Limb (tissue), 2 donors: ENCODE results near the gene LTBP3.
A peak's percentile ranks its signal among the peaks of the same experiment; 100 is the strongest.
"Not testable (repeated sequence)": the region's sequence is repeated elsewhere in the genome, so short reads cannot be mapped to it uniquely, and the experiment has no call there.

Experiments
- DNase-seq, 2 donors: peaks; one replicate each; pipeline ENCODE4 v3.0.0-alpha.2; 2016; ENCODE audit errors: extremely low spot score in 2 of 2

Gene LTBP3

DNA sequence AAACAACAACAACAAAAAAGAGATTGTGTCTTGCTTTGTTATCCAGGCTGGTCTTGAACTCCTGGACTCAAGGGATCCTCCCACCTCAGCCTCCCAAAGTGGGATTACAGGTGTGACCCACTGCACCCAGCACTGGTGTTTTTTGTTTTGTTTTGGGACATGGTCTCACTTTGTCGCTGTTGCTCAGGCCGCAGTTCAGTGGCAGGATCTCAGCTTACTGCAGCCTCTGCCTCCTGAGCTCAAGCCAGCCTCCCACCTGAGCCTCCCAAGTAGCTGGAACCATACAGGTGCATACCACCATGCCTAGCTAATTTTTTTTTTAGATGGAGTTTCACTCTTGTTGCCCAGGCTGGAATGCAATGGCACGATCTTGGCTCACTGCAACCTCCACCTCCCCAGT lies 45.8 kb downstream of the LTBP3 start:
- not testable (repeated sequence) for DNase-seq

DNA sequence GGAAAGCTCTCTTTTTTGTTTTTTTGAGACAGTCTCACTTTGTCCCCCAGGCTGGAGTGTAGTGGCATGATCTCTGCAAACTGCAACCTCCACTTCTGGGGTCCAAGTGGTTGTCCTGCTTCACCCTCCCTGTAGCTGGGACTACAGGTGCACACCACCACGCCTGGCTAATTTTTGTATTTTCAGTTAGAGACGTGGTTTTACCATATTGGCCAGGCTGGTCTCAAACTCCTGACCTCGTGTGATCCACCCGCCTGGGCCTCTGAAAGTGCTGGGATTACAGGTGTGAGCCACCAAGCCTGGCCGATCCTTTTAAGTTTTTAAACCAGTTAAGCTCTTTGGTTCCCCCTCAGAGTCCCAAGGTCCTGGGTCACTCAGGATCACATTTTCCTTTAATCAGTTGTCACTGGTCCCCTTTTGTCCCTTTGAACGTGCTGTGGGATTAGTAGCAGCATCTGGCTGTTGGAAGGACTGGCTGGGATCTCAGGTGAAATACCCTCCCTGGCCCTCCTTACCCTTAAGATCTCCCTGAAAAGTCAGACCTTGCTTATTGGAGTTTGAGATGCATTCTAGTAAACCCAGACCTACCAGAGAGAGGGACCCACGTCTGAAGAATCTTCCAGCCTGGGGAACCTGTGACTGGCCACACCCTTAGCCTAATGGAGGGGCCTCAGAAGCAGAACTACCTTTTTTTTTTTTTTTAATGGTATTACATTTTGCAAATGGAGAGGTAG lies 51.2 kb downstream of the LTBP3 start:
- peak; percentile 55 to 78 for DNase-seq

DNA sequence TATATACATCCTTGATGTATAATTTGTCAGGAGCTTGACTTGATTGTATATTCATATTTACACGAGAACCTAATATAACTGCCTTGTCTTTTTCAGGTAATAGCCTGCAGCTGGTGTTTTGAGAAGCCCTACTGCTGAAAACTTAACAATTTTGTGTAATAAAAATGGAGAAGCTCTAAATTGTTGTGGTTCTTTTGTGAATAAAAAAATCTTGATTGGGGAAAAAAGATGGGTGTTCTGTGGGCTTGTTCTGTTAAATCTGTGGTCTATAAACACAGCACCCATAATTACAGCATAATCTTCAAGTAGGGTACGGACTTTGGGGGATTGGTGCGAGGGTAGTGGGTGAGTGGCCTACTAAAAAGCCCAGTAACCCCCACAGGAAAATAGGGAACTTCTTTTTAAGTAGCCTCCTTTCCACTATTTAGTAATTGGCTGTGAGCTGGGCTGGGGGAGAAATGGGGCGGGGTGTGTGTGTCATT lies 51.8 kb downstream of the LTBP3 start:
- DNase-seq = no peak

DNA sequence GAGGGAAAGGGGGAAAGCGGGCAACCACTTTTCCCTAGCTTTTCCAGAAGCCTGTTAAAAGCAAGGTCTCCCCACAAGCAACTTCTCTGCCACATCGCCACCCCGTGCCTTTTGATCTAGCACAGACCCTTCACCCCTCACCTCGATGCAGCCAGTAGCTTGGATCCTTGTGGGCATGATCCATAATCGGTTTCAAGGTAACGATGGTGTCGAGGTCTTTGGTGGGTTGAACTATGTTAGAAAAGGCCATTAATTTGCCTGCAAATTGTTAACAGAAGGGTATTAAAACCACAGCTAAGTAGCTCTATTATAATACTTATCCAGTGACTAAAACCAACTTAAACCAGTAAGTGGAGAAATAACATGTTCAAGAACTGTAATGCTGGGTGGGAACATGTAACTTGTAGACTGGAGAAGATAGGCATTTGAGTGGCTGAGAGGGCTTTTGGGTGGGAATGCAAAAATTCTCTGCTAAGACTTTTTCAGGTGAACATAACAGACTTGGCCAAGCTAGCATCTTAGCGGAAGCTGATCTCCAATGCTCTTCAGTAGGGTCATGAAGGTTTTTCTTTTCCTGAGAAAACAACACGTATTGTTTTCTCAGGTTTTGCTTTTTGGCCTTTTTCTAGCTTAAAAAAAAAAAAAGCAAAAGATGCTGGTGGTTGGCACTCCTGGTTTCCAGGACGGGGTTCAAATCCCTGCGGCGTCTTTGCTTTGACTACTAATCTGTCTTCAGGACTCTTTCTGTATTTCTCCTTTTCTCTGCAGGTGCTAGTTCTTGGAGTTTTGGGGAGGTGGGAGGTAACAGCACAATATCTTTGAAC lies 52.5 kb downstream of the LTBP3 start:
- no peak for DNase-seq

DNA sequence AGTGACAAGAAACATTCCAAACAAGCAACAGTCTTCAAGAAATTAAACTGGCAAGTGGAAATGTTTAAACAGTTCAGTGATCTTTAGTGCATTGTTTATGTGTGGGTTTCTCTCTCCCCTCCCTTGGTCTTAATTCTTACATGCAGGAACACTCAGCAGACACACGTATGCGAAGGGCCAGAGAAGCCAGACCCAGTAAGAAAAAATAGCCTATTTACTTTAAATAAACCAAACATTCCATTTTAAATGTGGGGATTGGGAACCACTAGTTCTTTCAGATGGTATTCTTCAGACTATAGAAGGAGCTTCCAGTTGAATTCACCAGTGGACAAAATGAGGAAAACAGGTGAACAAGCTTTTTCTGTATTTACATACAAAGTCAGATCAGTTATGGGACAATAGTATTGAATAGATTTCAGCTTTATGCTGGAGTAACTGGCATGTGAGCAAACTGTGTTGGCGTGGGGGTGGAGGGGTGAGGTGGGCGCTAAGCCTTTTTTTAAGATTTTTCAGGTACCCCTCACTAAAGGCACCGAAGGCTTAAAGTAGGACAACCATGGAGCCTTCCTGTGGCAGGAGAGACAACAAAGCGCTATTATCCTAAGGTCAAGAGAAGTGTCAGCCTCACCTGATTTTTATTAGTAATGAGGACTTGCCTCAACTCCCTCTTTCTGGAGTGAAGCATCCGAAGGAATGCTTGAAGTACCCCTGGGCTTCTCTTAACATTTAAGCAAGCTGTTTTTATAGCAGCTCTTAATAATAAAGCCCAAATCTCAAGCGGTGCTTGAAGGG lies 53.3 kb downstream of the LTBP3 start:
- no peak for DNase-seq

DNA sequence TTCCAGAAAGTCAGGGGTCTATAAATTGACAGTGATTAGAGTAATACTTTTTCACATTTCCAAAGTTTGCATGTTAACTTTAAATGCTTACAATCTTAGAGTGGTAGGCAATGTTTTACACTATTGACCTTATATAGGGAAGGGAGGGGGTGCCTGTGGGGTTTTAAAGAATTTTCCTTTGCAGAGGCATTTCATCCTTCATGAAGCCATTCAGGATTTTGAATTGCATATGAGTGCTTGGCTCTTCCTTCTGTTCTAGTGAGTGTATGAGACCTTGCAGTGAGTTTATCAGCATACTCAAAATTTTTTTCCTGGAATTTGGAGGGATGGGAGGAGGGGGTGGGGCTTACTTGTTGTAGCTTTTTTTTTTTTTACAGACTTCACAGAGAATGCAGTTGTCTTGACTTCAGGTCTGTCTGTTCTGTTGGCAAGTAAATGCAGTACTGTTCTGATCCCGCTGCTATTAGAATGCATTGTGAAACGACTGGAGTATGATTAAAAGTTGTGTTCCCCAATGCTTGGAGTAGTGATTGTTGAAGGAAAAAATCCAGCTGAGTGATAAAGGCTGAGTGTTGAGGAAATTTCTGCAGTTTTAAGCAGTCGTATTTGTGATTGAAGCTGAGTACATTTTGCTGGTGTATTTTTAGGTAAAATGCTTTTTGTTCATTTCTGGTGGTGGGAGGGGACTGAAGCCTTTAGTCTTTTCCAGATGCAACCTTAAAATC lies 54.0 kb downstream of the LTBP3 start:
- DNase-seq = peak in 1 of 2 donors; percentile 39

DNA sequence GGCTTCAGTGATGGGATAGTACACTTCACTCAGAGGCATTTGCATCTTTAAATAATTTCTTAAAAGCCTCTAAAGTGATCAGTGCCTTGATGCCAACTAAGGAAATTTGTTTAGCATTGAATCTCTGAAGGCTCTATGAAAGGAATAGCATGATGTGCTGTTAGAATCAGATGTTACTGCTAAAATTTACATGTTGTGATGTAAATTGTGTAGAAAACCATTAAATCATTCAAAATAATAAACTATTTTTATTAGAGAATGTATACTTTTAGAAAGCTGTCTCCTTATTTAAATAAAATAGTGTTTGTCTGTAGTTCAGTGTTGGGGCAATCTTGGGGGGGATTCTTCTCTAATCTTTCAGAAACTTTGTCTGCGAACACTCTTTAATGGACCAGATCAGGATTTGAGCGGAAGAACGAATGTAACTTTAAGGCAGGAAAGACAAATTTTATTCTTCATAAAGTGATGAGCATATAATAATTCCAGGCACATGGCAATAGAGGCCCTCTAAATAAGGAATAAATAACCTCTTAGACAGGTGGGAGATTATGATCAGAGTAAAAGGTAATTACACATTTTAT lies 54.7 kb downstream of the LTBP3 start:
- DNase-seq = no peak

DNA sequence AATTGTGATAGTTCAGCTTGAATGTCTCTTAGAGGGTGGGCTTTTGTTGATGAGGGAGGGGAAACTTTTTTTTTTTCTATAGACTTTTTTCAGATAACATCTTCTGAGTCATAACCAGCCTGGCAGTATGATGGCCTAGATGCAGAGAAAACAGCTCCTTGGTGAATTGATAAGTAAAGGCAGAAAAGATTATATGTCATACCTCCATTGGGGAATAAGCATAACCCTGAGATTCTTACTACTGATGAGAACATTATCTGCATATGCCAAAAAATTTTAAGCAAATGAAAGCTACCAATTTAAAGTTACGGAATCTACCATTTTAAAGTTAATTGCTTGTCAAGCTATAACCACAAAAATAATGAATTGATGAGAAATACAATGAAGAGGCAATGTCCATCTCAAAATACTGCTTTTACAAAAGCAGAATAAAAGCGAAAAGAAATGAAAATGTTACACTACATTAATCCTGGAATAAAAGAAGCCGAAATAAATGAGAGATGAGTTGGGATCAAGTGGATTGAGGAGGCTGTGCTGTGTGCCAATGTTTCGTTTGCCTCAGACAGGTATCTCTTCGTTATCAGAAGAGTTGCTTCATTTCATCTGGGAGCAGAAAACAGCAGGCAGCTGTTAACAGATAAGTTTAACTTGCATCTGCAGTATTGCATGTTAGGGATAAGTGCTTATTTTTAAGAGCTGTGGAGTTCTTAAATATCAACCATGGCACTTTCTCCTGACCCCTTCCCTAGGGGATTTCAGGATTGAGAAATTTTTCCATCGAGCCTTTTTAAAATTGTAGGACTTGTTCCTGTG lies 55.4 kb downstream of the LTBP3 start:
- DNase-seq = no peak

DNA sequence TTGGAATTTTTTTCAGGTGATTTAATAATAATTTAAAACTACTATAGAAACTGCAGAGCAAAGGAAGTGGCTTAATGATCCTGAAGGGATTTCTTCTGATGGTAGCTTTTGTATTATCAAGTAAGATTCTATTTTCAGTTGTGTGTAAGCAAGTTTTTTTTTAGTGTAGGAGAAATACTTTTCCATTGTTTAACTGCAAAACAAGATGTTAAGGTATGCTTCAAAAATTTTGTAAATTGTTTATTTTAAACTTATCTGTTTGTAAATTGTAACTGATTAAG lies 55.9 kb downstream of the LTBP3 start:
- DNase-seq = no peak

DNA sequence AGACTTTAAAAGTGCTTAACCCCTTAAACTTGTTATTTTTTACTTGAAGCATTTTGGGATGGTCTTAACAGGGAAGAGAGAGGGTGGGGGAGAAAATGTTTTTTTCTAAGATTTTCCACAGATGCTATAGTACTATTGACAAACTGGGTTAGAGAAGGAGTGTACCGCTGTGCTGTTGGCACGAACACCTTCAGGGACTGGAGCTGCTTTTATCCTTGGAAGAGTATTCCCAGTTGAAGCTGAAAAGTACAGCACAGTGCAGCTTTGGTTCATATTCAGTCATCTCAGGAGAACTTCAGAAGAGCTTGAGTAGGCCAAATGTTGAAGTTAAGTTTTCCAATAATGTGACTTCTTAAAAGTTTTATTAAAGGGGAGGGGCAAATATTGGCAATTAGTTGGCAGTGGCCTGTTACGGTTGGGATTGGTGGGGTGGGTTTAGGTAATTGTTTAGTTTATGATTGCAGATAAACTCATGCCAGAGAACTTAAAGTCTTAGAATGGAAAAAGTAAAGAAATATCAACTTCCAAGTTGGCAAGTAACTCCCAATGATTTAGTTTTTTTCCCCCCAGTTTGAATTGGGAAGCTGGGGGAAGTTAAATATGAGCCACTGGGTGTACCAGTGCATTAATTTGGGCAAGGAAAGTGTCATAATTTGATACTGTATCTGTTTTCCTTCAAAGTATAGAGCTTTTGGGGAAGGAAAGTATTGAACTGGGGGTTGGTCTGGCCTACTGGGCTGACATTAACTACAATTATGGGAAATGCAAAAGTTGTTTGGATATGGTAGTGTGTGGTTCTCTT lies 56.5 kb downstream of the LTBP3 start:
- no peak for DNase-seq

DNA sequence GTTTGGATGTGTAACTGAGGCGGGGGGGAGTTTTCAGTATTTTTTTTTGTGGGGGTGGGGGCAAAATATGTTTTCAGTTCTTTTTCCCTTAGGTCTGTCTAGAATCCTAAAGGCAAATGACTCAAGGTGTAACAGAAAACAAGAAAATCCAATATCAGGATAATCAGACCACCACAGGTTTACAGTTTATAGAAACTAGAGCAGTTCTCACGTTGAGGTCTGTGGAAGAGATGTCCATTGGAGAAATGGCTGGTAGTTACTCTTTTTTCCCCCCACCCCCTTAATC lies 57.0 kb downstream of the LTBP3 start:
- DNase-seq = no peak

DNA sequence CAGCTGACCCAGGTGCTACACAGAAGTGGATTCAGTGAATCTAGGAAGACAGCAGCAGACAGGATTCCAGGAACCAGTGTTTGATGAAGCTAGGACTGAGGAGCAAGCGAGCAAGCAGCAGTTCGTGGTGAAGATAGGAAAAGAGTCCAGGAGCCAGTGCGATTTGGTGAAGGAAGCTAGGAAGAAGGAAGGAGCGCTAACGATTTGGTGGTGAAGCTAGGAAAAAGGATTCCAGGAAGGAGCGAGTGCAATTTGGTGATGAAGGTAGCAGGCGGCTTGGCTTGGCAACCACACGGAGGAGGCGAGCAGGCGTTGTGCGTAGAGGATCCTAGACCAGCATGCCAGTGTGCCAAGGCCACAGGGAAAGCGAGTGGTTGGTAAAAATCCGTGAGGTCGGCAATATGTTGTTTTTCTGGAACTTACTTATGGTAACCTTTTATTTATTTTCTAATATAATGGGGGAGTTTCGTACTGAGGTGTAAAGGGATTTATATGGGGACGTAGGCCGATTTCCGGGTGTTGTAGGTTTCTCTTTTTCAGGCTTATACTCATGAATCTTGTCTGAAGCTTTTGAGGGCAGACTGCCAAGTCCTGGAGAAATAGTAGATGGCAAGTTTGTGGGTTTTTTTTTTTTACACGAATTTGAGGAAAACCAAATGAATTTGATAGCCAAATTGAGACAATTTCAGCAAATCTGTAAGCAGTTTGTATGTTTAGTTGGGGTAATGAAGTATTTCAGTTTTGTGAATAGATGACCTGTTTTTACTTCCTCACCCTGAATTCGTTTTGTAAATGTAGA lies 57.6 kb downstream of the LTBP3 start:
- DNase-seq = peak in 1 of 2 donors; percentile 67

DNA sequence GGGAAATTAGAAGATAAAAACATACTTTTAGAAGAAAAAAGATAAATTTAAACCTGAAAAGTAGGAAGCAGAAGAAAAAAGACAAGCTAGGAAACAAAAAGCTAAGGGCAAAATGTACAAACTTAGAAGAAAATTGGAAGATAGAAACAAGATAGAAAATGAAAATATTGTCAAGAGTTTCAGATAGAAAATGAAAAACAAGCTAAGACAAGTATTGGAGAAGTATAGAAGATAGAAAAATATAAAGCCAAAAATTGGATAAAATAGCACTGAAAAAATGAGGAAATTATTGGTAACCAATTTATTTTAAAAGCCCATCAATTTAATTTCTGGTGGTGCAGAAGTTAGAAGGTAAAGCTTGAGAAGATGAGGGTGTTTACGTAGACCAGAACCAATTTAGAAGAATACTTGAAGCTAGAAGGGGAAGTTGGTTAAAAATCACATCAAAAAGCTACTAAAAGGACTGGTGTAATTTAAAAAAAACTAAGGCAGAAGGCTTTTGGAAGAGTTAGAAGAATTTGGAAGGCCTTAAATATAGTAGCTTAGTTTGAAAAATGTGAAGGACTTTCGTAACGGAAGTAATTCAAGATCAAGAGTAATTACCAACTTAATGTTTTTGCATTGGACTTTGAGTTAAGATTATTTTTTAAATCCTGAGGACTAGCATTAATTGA lies 58.3 kb downstream of the LTBP3 start:
- DNase-seq = no peak

DNA sequence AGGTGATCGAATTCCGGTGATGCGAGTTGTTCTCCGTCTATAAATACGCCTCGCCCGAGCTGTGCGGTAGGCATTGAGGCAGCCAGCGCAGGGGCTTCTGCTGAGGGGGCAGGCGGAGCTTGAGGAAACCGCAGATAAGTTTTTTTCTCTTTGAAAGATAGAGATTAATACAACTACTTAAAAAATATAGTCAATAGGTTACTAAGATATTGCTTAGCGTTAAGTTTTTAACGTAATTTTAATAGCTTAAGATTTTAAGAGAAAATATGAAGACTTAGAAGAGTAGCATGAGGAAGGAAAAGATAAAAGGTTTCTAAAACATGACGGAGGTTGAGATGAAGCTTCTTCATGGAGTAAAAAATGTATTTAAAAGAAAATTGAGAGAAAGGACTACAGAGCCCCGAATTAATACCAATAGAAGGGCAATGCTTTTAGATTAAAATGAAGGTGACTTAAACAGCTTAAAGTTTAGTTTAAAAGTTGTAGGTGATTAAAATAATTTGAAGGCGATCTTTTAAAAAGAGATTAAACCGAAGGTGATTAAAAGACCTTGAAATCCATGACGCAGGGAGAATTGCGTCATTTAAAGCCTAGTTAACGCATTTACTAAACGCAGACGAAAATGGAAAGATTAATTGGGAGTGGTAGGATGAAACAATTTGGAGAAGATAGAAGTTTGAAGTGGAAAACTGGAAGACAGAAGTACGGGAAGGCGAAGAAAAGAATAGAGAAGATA lies 59.0 kb downstream of the LTBP3 start, which contains the start of gene MALAT1:
MALAT1 (plus strand) TSS at position 69 of the 736 bp plus-strand sequence.
- DNase-seq = peak; percentile 95 to 98

DNA sequence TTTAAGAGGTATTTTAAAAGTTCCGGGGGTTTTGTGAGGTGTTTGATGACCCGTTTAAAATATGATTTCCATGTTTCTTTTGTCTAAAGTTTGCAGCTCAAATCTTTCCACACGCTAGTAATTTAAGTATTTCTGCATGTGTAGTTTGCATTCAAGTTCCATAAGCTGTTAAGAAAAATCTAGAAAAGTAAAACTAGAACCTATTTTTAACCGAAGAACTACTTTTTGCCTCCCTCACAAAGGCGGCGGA lies 59.5 kb downstream of the LTBP3 start:
- no peak for DNase-seq

DNA sequence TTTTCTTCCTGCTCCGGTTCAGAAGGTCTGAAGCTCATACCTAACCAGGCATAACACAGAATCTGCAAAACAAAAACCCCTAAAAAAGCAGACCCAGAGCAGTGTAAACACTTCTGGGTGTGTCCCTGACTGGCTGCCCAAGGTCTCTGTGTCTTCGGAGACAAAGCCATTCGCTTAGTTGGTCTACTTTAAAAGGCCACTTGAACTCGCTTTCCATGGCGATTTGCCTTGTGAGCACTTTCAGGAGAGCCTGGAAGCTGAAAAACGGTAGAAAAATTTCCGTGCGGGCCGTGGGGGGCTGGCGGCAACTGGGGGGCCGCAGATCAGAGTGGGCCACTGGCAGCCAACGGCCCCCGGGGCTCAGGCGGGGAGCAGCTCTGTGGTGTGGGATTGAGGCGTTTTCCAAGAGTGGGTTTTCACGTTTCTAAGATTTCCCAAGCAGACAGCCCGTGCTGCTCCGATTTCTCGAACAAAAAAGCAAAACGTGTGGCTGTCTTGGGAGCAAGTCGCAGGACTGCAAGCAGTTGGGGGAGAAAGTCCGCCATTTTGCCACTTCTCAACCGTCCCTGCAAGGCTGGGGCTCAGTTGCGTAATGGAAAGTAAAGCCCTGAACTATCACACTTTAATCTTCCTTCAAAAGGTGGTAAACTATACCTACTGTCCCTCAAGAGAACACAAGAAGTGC lies 60.0 kb downstream of the LTBP3 start:
- DNase-seq = peak in 1 of 2 donors; percentile 77
